Right lobe of liver (tissue), 6 donors: ENCODE results near the gene ZNF652. TPM values are rescaled to one million over a fixed set of nuclear protein-coding genes. Genes with fewer than 3 reads are reported as not detected.

ENCODE experiments used
- ATAC-seq, 4 donors: fragments of 200-7000 bp; cut with Tn5 transposase; one replicate each; pipeline ENCODE4 v1.9.1; 2020; ENCODE audit warnings: mild to moderate bottlenecking in 4 of 4, moderate library complexity in 4 of 4
- DNase-seq, 3 donors: peaks; one replicate each; pipeline ENCODE4 v3.0.0-alpha.2; 2020
- H3K27ac ChIP-seq, 3 donors: fragments of 200-600 bp; one replicate each; pipeline ENCODE4 v1.8.0; 2022
- H3K27me3 ChIP-seq, 2 donors: fragments of 200-600 bp; one replicate each; pipeline ENCODE4 v1.8.0; 2022
- H3K36me3 ChIP-seq, 4 donors: fragments of 200-600 bp; sonication (generic) in 1 of 4; one replicate each; pipeline versions ENCODE4 v1.5.1 to v1.8.0; 2017 to 2022; ENCODE audit warnings: control low read depth in 1 of 4
- H3K4me1 ChIP-seq, 4 donors: fragments of 200-600 bp; sonication (generic) in 1 of 4; one replicate each; pipeline versions ENCODE4 v1.5.1 to v1.8.0; 2017 to 2022; ENCODE audit warnings: control low read depth in 1 of 4
- H3K4me3 ChIP-seq, 3 donors: fragments of 200-600 bp; one replicate each; pipeline ENCODE4 v1.8.0; 2022
- H3K9me3 ChIP-seq, 4 donors: fragments of 200-600 bp; sonication (generic) in 1 of 4; one replicate each; pipeline versions ENCODE4 v1.5.1 to v1.8.0; 2017 to 2022; ENCODE audit warnings: control low read depth in 1 of 4
- POLR2A ChIP-seq: fragments of 450-650 bp; IDR thresholded peaks from one replicate; pipeline ENCODE4 v1.6.1; 2017; ENCODE audit warnings: antibody characterized with exemption, mild to moderate bottlenecking
- WGBS: methylation state at CpG from one replicate; pipeline ENCODE4 v1.1.6; 2018; ENCODE audit warnings: low coverage, low lambda C conversion rate; ENCODE audit not compliant: insufficient coverage; ENCODE audit errors: missing lambda C conversion rate; 5-methylcytosine and 5-hydroxymethylcytosine counted together
- intact Hi-C, 2 donors: fragments of 100-400 bp; cut with DNase I; formaldehyde crosslinking; loops; one replicate each; pipeline versions ENCODE4 v1.11.2 to v1.14.1; 2022
- total RNA-seq, 6 experiments: library from RNA; depleted of rRNA in 2 of 6; stranded (reverse); fragments of >200 nt in 2 of 6; fragmentation: NEBNext Ultra II Directional in 3 of 6; extraction: Animal tissue kit (Norgen Biotek cat#: 25700) in 3 of 6; gene quantifications; one replicate each; pipeline versions ENCODE4 v1.1.0 to v1.2.4, GENCODE V29; 2016 to 2023
- TF ChIP-seq, protein P1 (sequence below), 4 donors: fragments of 200-600 bp in 3 of 4; fragments of 450-650 bp in 1 of 4; IDR thresholded peaks; one replicate each; pipeline versions ENCODE4 v1.5.1 to v1.8.0; 2016 to 2022; ENCODE audit warnings: antibody characterized with exemption in 4 of 4, mild to moderate bottlenecking in 2 of 4
- donor health status: DM: no; HTN: yes; CAD: no.
- donor health status: DM: no; HTN: no; CAD: no.
- donor health status: DM: no; HTN: no; CAD: no.
- donor health status: DM: no; HTN: yes; CAD: no.
- donor health status: DM: no; HTN: yes; CAD: no.

Gene ZNF652
- total RNA-seq, 6 experiments from 2014 or later = 16.9 to 36.8 (median 24.3) TPM

DNA sequence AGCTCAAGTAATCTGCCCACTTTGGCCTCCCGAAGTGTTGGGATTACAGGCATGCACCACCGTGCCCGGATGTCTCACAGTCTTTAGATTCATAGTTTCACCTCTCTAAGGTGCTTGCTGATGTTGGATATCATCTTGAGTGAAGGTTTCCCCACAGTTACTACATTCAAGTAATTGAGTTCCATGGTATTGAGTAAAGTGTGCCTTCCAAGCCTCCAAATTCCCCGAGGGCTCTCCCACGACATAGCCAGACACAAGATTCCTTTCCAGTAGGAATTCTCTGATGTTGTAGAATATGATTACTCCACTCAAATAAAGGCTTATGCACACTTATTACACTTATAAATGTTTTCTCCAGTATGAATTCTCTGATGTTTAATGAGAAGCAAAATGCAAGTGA is 16.3 kb upstream of the ZNF652 start:
- peaks cover 0 to 22% (median 0%) of the 10 kb centered on the region in 4 donors for H3K4me1 ChIP-seq
- ATAC-seq = no peak
- DNase-seq = no peak
- intact Hi-C loops = no loop called here
- no peaks in the 10 kb centered on the region for H3K36me3 ChIP-seq
- no peak overlapping the region for H3K27ac ChIP-seq
- TF ChIP-seq, protein P1, sequence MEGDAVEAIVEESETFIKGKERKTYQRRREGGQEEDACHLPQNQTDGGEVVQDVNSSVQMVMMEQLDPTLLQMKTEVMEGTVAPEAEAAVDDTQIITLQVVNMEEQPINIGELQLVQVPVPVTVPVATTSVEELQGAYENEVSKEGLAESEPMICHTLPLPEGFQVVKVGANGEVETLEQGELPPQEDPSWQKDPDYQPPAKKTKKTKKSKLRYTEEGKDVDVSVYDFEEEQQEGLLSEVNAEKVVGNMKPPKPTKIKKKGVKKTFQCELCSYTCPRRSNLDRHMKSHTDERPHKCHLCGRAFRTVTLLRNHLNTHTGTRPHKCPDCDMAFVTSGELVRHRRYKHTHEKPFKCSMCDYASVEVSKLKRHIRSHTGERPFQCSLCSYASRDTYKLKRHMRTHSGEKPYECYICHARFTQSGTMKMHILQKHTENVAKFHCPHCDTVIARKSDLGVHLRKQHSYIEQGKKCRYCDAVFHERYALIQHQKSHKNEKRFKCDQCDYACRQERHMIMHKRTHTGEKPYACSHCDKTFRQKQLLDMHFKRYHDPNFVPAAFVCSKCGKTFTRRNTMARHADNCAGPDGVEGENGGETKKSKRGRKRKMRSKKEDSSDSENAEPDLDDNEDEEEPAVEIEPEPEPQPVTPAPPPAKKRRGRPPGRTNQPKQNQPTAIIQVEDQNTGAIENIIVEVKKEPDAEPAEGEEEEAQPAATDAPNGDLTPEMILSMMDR (IDR thresholded peaks at IDR 0.05) = no peak
- TF ChIP-seq POLR2A = no peak
- WGBS = 56% methylated on average over 4 of the region's 5 CpGs
- no peaks in the 10 kb centered on the region for H3K9me3 ChIP-seq
- H3K27me3 ChIP-seq = no peaks in the 10 kb centered on the region
- no peak overlapping the region for H3K4me3 ChIP-seq

DNA sequence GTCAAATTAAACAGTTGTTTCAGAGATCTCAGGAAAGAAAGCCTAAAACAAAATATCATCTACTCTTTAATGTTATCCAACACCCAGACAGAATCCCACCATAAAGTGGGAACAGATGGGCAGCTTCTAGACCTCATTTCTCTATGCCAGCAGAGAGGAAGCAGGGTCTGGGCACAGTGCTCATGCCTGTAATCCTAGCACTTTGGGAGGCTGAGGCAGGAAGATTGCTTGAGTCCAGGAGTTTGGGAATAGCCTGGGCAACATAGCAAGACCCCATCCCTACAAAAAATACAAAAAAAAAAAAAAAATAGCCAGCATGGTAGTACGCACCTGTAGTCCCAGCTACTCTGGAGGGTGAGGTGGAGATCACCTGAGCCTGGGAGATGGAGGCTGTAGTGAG is 13.5 kb upstream of the ZNF652 start:
- H3K27me3 ChIP-seq = no peaks in the 10 kb centered on the region
- H3K4me3 ChIP-seq = no peak overlapping the region
- no peak overlapping the region for H3K27ac ChIP-seq
- TF ChIP-seq, protein P1 (IDR thresholded peaks at IDR 0.05) = no peak
- no peak for TF ChIP-seq POLR2A
- H3K36me3 ChIP-seq = no peaks in the 10 kb centered on the region
- WGBS = 100% methylated on average over 1 of the region's 1 CpG
- DNase-seq (no peak), ATAC-seq (no peak)
- intact Hi-C loops = no loop called here
- no peaks in the 10 kb centered on the region for H3K9me3 ChIP-seq
- peaks cover 0 to 3% (median 0%) of the 10 kb centered on the region in 4 donors for H3K4me1 ChIP-seq

DNA sequence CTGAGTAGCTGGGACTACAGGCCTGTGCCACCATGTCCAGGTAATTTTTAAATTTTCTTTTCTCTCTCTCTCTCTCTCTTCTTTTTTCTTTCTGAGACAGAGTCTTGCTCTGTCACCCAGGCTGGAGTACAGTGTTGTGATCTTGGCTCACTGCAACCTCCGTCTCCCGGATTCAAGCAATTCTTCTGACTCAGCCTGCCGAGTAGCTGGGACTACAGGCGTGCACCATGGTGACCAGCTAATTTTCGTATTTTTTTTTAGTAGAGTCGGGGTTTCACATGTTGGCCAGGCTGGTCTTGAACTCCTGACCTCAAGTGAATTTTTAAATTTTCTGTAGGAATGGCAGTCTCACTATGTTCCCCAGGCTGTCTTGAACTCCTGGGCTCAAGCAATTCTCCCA is 11.1 kb upstream of the ZNF652 start:
- DNase-seq (no peak), ATAC-seq (no peak)
- WGBS = 85% methylated on average over 6 of the region's 6 CpGs
- no peaks in the 10 kb centered on the region for H3K27me3 ChIP-seq
- no peaks in the 10 kb centered on the region for H3K9me3 ChIP-seq
- no peak overlapping the region for H3K27ac ChIP-seq
- intact Hi-C loops = no loop called here
- peaks cover 0 to 18% (median 0%) of the 10 kb centered on the region in 4 donors for H3K4me1 ChIP-seq
- H3K36me3 ChIP-seq = no peaks in the 10 kb centered on the region
- no peak overlapping the region for H3K4me3 ChIP-seq
- TF ChIP-seq, protein P1 (IDR thresholded peaks at IDR 0.05) = no peak
- no peak for TF ChIP-seq POLR2A

DNA sequence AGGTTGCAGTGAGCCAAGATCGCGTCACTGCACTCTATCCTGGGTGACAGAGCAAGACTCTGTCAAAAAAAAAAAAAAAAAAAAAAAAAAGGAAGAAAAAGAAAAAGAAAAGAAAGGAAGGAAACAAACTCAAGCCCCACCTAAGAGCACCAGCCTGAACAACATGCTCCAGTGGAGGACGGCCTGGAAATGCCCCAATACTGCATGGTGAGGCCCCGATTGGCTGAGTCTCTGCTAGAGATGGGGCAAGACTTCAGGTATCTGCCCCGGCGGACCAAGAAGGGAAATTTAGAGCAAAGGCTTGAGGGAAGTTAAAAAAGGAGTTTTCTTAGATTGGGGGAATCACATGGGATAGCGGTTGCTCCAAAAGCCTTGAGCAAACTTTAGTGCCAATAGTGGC is 10.4 kb upstream of the ZNF652 start:
- WGBS = 88% methylated on average over 5 of the region's 7 CpGs
- intact Hi-C loops = no loop called here
- Histone ChIP-seq H3K4me1 (peaks cover 0 to 18% (median 0%) of the 10 kb centered on the region in 4 donors), H3K36me3 (no peaks in the 10 kb centered on the region), H3K27ac (no peak overlapping the region), H3K27me3 (no peaks in the 10 kb centered on the region), H3K4me3 (no peak overlapping the region), H3K9me3 (no peaks in the 10 kb centered on the region)
- DNase-seq (no peak), ATAC-seq (no peak)
- TF ChIP-seq POLR2A = no peak
- TF ChIP-seq, protein P1 (IDR thresholded peaks at IDR 0.05) = no peak
